GM21717 (cell line): ENCODE measurements around the gene SLCO2A1.

Experiments used
- ATAC-seq: cut with Tn5 transposase; IDR thresholded peaks from one replicate; pipeline ENCODE4 v1.9.1; 2021; ENCODE audit warnings: mild to moderate bottlenecking, moderate library complexity; ENCODE audit not compliant: unreplicated experiment

The SLCO2A1 gene

DNA sequence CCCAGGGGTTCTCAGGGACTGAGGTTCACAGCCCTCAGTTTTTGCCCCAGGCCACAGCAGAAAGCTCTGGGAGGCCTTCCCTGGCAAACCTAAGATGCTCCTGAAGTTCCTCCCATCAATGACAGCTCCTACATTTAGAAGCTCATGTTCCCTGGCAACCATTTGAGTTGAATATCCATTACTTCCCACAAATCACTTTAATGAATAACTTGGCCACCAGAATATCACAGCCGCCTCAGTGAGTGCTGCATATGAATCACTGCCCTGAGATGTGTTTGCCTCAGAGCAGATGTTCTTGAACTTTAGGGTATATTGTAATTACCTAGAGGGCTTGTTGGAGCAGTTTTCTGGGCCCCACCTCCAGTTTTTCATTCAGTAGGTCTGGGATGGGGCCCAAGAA, 27.4 kb downstream of the SLCO2A1 start:
- ATAC-seq: no peak

DNA sequence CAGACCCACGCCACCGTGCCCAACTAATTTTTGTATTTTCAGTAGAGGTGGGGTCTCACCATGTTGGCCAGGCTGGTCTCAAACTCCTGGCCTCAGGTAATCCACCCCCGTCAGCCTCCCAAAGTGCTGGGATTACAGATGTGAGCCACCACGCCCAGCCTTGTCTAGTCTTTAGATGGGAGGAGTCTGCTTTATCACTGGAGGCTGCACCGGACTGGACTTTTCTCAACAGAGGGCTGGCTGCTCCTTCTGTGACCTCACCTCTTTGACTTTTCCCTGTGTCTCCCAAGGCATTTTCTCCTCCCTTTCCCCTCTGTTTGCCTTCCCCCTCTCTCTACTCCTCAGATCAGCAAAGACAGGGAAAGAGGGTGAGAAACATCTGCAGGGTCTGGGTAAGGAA, 28.5 kb downstream of the SLCO2A1 start:
- no peak for ATAC-seq

DNA sequence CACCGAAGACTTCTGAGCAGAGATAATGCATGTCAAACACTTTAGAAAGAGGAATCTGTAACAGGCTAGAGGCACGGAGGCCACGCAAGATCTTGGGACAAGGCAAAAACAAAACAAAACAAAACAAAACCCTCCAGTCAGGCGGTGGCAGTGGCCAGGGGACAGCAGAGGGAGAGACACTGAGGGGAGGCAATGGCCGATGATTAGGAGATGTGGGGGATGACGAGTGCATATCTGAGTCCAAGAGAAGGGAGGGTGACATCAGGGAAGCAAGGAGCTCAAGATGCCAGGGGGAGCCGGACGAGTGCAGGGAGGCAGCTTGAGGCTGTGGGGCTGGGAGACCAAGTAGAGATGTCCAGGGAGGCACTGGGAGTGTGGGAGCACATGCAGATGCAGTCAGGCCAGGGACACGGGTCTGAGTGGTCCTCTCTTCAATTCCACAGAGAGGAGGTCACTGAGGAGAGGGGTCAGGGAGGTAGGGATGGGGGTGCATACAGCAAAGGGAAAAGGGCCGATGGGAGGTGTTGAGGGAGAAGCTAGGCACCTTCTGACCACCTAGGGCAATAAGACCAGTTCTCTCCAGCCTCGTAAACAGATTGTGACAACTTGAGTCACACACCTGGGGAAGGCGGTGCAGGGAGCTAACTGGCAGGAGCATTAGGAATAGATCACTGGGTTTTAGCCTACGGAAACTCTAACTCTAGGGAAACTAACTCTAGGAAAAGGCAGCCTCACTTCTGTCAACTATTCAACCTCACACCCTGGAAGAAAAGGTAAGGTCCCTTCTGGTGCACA, 29.6 kb downstream of the SLCO2A1 start:
- no peak for ATAC-seq

DNA sequence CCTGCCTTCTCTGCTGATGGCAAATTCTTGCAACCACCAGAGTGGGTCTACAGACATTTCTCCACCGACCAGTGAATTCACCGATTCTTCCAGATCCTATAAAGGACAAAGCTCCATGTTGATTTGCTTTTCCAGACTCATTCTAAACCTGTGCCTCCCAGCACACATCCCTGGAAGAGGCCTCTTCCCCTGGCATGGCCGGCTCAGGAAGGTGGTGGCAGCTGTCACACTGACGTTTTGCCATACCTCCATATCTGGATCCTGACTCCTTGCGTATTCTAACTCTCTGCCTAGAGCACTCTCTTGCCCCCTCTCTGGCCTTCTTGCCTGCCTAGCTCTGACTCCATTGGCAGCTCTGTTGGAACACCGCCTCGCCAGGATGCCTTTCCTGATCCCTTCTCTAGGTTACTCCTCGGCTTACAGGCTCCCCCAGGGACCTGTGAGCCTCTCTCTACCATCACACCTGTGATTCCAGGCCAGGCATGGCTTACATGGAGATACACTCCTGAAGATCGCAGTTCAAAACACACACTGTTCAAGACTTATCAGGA, 31.0 kb downstream of the SLCO2A1 start:
- ATAC-seq: no peak

DNA sequence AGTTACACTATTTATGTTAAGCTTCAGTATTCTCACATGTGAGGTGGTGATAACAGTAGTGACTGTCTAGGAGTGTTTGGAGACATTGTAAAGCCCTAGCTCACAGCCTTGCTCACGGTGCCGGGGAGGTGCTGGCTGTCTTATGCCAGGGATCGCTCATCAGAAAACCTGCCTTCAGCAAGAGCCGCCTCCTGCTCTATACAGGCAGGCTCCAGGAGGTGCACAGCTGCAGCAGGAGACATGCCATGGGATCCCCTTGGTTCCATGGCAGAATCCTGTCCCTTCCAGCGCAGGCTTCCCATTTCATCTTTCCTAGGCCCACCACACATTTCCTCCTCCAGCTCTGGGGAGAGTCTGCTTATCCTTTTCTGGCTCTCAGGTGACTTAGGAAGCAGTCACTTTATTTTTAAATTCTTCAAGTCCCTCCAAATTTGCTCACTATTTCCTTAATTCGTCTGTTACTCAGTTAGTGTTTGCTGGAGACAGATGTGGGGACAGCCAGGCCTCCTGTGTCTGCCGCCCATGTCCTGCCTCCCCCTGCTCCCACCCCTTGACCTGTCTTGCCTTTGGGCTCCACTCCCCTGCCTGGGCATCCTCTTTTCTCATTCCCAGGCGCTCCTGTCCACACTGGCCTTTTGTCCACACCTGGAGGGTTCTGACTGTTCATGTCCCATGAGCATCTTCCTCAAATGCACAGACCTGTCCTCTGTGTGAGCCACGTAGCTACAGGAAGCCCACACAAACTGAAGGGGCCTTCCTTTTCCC, 31.7 kb downstream of the SLCO2A1 start:
- no peak for ATAC-seq

DNA sequence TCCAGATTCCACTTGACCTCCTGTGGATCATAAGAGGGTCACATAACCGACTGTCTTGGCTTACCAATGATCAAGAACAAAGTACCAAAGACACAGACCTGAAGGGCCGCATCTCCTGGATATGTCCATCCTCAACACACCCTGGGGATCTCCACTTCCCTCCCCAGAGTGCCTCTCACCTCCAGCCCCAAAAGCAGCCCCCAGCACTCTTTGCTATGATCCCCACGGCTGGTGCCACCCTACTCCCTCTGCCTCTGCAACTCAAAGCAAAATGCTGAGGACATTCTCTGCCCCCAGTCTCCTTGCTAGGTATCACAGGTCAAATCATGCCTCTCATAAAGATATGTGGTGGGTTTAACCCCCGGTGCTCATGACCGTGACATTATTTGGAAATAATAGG, 32.7 kb downstream of the SLCO2A1 start:
- no peak for ATAC-seq

DNA sequence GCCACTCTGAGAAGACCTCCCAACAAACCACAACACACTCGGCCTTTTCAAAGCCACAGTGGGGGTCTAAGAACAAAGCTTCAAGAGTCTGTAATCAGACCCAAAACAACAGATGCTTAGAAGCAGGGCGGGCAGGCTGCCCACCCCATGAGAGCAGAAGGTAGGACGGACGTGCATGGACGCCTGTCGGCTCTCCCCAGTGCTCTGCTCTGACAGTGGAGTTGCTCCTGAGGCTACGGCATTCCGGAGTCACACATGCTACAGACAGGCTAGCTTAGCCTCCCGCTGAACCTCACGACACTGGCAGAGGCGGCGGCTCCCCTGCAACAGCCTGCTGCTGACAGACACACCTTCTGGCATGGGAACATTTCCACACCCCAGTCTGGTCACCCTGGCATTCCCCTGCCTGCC, 33.5 kb downstream of the SLCO2A1 start:
- ATAC-seq: no peak

DNA sequence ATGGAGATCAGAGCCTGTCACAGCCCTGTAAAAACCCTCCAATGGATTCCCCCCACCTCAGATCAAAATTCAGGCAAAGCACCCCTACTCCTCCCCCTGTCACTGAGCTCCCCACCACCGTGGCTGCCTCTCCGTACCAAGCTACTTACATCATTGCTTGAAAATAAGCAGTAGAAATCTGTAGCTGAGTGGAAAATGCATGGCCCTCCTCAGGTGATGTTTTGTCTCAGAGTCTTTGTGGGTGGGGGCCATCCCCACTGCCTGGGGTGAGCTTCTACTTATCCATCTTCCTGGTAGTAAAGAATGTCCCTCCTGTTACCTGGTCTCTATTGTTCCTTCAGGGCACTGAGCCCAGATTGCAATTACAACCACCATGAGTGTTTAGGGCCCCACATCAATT, 34.5 kb downstream of the SLCO2A1 start:
- no peak for ATAC-seq

DNA sequence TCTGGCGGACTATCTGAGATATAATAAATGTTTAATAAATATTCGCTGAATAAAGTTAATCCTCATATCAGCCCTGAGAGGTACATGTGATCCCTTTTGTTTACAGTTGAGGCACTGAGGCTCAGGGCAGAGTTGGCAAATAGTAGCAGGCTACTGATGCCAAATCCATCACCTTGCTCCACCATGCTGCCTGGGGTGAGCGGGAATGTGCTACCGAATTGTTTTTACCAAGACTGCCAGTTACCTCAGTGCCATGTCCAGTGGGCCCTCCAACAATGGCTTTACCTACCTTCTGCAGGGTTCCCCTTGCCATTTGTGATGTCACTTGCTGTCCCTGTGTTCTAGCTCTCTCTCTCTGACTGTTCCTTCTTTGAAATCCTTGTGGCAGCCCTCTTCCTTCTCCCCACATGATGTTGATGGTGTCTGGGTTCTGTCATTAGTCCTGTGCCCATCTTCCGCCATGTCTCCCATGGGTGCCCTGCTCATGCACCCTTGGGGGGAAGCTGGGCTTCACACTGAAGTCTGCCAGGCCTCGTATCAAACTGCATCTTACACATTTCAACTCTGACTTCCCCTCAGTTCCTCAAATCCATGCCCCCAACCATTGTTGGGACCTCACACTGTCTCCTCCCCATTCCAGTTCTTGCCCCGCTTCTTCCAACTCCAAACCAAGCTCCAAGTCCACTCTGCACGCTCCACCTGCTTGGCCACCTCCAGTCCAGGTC, 35.4 kb downstream of the SLCO2A1 start:
- no peak for ATAC-seq

DNA sequence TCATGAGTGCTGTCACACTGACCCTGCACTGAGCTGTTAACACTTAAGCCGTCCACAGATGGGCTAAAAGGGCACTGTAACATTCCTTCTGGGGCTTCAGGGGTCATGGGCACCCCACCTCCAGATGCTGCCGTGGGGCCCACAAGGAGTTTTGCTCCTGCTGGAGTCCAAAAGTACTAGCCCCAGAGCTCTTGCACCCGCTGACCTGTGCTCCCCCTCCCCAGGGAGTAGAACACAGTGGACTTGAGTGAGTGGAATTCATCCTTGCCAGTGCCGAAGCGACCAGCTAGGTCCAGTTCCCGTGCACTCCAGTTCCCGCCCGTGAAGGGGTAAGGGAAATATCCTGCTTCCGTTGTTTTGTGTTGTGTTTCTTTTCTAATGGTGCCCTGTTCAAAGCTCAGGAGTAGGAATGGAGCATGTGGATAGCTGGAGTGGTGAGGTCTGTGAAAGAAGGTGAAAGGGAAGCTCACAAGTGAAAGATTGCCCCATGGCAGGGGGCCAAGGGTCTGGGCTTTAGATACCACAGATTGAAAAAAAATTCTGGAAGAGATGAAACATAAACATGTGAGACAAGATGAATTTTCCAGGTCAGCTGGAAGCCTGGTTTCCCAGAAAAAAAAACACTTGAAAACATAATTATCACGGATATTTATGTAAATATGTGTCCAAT, 36.6 kb downstream of the SLCO2A1 start:
- ATAC-seq: no peak

DNA sequence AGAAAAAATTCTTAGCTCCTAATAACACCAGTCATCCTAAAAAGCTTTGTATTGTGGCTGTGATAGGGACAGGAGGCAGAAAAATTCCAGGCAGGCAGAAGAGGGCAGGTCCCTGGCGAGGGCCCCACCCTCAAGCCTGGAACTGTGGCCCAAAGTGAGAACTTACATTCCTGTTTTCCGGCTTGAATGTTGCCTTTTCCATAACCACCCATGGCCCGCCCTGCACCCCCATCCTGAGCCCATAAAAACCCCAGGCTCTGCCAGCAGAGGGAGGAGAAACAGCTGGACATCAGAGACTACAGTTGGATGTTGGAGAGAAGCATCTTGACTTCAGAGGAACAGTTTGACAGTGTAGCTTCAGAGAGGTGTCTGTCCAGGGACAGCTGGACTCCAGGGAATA, 37.3 kb downstream of the SLCO2A1 start:
- ATAC-seq: no peak

DNA sequence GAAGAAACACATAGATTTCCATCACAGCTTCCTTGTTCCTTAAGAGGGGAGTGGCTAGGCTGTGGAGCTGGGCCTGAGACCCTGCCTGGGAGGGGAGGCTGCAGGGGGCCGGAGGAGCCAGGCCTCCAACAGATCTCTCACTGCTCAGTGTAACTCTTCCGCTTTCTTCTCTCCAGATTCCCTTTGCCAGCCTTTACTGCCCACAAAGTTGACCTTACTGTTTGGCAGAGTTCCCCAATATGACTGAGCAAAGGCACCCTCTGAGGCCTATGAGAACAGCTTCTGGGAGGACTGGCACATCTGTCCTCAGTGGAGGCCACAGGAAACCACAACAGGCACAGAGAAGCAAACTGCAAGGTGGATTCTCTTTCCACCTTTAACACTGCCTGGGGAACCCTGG, 38.1 kb downstream of the SLCO2A1 start:
- no peak for ATAC-seq

DNA sequence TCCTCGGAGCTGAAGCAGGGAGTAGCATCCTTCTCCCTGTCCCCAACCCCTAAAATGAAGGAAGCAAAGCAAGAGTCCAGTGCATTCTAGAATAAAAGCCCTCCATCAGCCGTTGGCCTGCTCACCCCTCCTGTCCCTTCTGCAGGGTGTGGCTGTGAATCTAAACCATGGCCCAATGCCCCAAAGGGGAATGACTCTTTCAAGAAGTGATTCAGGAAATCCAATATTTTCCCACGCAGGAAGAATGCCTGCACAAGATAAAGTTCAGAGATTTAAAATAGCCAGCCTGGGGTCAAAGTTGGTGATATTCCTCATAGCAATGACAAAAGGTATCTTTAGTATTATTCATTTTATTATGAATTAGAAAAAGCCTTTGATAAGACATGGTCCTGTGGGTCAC, 38.5 kb downstream of the SLCO2A1 start:
- no peak for ATAC-seq

DNA sequence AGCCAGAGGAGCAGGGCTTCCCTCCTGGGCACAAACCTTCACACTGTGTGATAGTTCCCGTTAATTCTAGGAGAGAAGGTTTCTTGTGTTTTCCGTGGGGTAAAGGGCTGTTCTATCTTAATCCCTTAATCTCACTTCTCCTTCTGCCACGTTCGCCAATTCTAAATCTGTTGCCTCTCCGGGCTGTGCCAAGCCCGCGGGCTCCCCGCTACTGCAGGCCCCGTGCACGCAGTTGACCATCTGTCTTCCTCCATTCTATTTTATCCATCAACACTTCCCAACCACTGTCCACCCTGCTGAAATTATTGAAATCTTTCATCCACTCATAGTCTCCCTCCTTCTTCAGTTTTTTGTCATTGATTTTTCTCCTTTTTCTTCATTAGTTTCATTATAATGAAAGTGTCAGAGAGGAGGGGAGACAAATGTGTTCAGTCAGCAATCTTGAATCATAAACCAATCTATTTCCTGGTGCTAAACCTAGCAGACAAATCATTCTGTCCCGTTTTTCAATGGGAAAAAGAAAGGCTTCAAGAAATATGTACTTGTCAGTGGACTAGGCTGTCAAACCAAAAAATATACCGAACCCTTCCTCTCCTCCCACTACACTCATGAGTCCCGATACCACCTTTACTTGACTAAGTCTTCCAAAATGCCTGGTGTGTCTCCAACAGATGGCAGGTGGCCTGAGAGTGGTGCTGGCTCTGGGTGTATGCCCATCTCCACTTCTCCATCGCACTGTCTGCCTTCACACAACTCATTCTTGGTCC, 39.6 kb downstream of the SLCO2A1 start:
- ATAC-seq: no peak

DNA sequence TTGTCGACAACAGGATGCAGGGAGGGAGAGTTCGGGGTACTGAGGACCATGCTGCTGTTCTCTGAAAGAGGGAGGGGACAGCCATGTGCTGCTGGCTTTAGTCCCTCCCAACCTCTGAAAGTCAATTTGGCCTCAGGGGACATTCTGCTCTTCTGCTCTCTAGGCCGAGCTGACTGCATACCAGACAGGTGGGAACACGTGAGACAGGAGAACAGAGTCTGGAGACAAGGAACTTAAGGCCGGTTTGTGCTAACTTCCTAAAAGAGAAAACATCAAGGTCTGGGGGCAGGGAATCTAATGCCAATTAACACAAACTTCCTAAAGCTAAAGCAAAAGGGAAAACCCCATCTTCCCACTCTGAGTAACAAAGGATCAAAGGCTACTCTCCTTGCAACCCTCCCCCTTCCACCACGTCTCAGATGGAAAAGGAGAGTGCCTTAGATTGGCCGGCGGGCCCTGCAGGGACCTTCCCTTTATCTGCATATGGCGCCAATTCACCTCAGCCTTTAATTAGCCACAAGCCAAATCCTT, 41.0 kb downstream of the SLCO2A1 start:
- no peak for ATAC-seq

DNA sequence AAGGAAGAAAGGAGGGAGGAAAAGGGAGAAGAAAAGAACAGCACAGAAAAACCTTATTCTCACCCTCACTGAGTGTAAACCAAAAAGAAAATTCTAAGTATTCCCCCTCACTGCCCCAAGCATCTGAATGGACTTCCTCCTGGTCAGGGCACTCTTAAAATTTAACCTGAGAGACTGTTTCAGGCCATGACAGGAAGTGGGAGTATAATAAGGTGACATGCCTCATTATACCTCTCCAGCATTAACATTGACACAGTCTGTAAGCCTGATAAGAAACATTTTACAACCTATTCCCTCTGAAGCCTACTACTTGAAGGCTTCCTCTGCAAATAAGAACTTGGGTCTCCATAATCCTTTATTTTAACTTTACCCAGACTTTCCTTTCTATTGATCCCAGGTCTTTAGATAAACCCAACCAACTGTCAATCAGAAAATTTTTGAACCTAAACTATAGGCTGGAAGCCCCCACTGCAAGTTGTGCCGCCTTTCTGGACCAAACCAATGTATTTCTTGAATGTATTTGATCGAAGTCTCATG, 41.7 kb downstream of the SLCO2A1 start:
- ATAC-seq: no peak

DNA sequence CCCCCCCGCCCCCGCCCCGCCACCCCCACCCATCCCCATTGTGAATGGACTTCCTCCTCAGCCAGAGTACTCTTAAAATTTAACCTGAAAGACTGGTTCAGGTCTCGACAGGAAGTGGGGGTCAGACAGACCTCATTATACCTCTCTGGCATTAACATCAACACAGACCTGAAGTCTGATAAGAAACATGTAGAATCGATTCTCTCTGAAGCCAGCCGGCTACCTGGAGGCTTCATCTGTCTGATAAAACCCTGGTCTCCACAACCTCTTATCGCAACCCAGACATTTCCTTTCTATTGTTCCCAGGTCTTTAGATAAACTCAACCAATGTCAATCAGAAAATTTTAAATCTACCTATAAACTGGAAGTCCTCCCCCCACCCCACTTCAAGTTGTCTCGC, 42.6 kb downstream of the SLCO2A1 start:
- no peak for ATAC-seq

DNA sequence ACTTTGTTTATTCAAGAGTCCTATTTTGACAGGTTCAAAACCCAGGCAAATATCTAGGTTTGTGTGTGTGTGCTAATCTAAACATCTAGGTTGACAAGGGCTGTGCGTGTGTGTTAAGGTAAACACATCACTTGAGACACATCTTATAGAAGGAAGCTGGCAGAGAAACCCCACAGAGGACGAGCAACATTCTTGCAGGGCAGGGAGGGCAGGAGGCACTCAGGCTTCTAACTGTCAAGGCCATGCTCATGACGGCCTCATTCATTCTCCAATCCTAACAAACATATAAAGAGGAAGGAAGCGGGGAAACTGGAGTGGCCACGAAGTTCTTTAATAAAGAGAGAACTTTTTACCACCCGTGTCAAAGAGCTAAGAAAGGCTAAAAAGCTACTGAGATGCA, 43.4 kb downstream of the SLCO2A1 start:
- no peak for ATAC-seq

DNA sequence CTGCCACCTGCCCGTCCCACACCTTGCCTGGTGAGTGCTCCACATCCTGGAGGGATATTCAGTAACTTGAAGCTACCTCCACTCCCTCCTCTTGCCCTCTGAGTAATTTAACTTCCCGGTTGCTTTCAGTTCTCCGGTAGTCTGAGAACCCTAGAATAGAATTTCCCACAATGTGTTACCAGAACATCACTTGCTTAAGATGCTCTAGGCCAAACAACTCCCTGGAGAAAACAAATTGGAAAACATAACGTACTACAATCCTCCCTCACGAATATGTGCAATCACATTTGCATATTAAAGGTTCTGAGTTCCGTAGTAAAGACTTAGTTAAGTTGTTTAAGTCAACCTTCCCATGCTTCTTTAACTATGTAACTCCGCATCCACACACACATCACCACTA, 44.8 kb downstream of the SLCO2A1 start:
- ATAC-seq: no peak
